ENCODE results near the gene ADARB2.
"Not testable (repeated sequence)": the region's sequence is repeated elsewhere in the genome, so short reads cannot be mapped to it uniquely, and the experiment has no call there.

Gene ADARB2

DNA sequence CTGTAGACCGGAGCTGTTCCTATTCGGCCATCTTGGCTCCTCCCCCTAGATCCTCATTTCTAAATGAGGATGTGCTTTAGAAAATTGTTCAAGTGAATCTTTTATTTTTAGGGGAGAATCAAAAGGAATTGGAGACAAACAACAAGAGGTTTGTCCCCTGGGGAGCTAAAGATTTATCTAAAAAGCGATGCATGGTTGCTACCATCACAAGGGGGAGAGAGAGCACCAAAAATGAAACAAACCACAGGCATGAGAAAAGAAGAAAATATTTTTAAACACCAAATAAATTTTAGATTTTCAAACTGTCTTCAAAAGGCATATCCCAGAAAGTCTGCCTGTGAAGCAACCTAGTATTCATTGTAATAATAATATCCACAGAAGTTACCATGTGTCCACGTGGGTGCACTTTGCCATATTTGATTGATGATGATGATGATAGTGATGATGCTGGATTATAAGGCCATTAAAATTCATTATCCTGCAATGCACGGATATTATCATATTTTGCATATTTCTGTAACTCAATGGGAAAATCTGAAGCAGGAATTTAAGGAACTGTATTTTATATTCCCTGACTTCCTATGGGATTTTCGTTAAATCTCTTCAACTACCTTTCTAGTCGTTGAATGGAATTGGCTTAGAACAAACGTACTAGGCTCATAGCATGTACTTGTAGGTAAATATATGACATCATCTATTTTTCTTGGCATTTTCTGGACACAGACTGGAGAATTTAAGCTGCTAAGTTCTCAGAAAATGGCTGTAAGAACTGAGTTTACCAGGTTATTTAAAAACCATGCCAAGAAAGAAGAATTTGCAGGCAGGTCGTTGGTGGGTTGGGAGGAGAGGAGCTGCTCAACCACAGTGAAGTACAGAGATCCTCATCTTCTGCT lies 509.6 kb downstream of the ADARB2 start:
- DNase-seq (ENCODE audit: low spot score) = no peak

DNA sequence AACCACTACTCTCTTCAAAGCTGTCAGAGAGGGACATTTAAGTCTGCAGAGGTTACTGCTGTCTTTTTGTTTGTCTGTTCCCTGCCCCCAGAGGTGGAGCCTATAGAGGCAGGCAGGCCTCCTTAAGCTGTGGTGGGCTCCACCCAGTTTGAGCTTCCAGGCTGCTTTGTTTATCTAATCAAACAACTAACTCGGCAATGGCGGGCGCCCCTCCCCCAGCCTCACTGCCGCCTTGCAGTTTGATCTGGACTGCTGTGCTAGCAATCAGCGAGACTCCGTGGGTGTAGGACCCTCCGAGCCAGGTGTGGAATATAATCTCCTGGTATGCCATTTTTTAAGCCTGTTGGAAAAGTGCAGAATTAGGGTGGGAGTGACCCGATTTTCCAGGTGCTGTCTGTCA lies 510.4 kb downstream of the ADARB2 start:
- not testable (repeated sequence) for DNase-seq (ENCODE audit: low spot score)

DNA sequence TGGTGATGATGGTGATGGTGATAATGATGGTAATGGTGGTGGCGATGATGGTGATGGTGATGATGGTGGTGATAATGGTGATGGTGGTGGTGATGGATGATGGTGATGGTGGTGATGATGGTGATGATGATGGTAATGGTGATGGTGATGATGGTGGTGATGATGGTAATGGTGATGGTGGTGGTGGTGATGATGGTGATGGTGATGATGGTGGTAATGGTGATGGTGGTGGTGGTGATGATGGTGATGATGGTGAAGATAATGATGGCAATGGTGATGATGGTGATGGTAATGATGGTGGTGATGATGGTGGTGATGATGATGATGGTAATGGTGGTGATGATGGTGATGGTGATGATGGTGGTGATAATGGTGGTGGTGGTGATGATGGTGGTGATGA lies 517.5 kb downstream of the ADARB2 start:
- not testable (repeated sequence) for DNase-seq (ENCODE audit: low spot score)

DNA sequence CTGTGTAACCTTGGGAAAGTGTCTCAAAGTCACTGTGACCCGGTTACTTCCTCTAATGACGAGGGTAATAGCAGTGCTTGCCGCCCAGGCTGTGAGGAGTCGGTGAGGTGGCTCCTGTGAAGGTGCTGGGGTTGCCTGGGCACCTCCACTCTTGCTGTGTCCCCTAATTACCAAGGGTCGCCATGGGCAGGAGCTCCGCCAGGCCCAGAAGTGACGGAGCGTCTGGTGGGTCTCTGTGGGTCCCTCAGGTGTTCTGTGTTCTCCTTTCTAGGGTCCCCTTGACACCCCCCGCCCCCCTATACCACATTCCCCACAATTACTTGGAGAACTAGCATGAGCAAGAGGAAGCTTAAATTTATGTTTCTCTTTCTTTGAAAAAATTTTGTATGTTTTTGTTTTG lies 519.7 kb downstream of the ADARB2 start:
- no peak for DNase-seq (ENCODE audit: low spot score)

DNA sequence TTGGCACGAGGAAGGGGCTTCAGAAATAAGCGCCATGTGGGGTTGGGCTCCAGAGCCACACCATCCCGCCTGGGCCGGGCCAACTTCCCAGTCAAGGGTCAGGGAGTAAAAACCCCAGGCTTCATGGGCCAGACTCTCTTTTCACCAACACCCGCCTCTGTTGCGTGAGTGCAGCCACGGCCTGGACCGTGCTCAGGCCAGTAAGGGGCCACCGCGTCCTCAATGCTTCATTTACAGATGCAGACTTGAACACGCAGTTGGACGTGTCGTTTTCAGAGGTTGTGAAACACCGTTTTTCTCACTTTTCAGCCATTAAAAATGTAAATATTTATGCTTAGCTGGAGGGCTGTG lies 520.1 kb downstream of the ADARB2 start:
- DNase-seq (ENCODE audit: low spot score) = no peak

DNA sequence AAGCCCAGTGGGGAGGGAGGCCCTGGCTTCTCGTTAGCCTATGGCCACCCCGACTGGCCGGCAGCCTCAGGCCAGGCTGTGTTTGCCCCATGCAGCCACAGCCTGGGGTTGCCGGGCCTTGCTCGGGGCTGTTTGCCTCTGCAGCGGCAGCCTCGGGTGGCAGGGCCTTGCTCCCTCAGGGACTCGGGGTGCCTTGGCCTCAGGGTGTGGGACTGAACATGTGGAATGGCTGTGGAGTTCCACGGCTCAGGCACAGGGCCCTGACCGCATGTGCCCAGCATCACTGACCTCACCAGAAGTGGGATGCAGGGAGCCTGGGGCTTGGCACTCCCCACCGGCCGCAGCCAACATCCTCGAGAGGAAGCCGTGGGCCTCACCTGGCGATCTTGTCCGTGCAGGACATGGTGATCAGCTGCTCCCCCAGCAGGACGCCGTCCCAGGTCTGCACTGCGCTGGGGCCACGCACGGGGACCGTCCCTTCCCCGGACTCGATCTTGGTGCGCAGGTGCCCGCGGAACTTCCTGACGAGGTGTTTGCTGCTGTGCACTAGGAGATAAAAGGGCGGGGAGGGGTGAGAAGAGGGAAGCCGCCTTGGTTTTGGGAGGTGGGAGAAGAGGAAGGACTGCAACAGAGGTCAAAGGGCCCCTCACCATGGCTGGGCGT lies 520.6 kb downstream of the ADARB2 start:
- no peak for DNase-seq (ENCODE audit: low spot score)

DNA sequence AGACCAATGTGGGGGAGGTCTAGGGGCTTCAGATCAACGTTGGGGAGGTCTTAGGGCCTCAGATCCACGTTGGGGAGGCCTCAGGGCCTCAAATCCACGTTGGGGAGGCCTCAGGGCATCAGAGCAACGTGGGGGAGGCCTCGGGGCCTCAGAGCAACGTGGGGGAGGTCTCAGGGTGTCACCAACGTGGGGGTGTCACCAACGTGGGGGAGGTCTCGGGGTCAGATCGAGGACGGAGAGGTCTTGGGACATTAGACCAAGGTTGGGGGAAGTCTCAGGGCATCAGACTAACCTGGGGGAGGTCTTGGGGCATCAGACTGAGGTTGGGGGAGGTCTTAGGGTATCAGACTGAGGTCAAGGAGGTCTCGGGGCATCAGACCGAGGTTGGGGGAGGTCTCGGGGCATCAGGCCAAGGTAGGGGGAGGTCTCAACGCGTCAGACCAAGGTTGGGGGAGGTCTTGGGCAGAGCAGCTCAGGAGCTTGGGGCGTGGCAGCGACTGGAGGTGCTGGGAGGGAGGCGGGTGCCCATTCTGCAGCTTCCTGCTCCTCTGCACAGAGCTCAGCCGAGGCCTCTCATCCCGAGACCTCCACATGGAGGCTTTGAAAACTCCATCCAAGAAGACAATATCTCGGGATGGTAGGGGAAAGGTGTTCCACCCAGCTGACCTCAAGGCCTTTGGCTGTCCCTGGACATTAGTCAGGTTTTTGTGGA lies 521.3 kb downstream of the ADARB2 start:
- no peak for DNase-seq (ENCODE audit: low spot score)

DNA sequence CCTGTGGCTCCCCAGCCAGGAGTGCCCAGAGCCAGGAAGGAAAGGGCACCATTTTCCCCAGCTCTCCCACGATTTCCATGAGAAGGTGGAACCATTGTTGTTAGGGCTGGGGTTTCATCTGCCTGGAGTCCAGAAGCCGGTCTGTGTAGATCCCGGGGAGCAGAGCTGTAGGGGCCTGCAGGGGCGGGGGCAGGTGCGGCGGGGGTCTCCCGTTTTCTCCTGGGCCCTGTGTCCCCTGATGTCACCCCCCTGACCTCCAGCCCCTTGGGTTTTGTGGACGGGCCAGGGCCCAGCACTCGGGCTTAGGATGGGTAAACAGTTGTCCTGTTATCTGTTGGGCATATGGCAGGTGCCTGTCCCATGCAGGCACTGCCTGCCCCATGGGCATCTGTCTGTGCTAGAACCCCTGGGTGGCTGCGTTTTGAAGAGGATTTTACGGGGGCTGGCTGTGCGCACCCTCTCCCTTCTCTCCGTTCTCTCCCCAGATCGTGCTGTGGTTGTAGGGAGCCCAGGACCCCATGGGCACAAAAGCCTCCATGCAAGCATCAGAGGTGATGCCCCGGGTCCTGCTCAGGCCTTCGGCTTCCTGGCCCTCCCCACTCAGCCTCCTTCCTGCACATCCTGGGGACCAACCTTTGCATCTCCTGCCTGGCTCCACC lies 522.3 kb downstream of the ADARB2 start:
- DNase-seq (ENCODE audit: low spot score) = no peak

DNA sequence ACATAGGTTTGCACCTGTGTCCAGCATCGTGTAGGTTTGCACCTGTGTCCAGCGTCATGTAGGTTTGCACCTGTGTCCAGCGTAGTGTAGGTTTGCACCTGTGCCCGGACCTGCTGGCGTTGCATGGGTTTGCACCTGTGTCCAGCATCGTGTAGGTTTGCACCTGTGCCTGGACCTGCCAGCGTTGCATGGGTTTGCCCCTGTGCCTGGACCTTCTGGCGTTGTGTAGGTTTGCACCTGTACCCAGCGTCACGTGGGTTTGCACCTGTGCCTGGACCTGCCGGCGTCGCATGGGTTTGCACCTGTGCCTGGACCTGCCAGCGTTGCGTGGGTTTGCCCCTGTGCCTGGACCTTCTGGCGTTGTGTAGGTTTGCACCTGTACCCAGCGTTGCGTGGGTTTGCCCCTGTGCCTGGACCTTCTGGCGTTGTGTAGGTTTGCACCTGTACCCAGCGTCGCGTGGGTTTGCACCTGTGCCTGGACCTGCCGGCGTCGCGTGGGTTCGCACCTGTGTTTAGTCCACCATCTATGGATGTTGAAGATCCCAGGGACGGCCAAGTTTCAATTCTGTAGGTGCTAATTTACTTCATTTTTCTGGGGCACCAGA lies 523.2 kb downstream of the ADARB2 start:
- no peak for DNase-seq (ENCODE audit: low spot score)

DNA sequence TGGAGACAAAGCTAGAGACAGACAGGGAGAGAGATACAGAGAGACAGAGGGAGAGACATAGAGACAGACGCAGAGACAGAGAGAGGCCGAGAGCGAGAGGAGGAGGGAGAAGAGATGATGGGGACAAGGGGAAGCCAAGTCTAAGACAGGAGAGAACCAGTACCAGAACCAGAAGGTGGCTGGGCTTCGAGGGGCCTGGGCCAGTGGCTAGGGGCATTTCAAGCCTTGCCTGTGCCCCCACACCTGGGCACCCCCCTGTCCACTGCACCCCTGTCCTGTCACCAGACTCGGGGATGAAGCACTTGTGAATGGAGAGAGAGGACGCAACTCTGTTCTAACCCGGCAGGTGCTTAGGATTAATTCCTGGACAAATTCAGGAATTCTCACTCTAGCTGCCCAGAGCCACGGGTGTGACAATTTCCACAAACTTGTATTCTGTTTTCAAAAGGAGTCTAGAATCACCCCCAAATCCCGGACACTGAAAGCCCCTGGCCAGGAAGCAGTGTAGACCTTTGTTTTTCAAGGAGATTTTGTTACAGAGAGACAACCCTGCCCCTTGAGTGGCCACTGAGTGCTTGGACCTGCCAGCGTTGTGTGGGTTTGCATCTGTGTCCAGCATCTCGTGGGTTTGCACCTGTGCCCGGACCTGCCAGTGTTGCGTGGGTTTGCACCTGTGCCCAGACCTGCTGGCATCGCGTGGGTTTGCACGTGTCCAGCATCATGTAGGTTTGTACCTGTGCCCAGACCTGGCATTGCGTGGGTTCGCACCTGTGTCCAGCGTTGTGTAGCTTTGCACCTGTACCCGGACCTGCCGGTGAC lies 523.9 kb downstream of the ADARB2 start:
- no peak for DNase-seq (ENCODE audit: low spot score)

DNA sequence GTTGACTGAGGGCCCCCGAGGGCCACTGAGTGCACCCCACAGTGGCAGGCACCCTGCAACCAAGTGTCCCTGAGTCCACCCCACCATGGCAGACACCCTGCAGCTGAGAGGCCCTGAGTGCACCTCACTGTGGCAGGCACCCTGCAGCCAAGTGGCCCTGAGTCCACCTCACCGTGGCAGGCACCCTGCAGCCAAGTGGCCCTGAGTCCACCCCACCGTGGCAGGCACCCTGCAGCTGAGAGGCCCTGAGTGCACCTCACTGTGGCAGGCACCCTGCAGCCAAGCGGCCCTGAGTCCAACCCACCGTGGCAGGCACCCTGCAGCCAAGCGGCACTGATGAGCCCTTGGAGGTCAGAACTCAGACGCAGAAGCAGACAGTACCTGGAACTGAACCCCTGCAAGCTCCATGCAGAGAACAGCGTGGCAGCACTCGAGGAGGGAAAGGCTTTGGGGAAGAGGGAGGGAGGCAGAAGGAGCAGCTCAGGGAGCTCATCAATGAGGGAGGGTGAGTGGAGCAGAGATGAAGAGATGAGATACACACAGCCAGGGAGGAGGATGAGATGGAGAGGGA lies 524.7 kb downstream of the ADARB2 start:
- no peak for DNase-seq (ENCODE audit: low spot score)

DNA sequence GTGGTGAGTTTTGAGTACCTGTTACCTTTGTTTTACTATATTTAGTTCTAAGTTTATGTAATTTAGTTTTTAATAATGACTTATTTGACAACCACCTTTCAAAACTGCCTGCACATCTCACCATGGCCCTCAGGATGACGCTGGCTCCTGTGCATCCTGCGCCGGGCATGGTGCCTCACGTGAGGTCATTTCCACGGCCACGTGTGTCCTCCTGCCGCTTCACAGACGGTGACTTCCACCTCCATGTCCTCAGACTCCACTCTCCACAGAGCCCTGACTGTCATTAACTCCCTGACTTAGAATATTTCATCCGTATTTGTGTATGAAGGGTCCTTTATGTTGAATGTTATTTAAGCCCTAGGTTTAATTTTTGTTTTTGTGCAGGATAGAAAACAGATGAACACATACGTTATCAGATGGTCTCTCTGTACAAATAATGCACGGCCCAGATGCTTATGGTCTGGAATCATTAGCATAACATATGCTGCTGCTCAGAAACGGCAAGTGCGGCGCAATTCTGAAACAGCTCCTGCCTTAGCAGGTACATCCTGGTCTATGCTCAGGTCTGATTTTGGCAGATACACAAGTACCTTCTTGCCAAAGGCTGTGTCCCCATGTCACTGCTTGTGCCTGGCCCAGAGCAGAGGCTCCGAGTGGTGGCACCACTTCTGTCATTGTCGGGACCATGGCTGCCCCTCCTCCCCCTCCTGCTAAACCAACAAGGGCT lies 525.3 kb downstream of the ADARB2 start:
- no peak for DNase-seq (ENCODE audit: low spot score)

DNA sequence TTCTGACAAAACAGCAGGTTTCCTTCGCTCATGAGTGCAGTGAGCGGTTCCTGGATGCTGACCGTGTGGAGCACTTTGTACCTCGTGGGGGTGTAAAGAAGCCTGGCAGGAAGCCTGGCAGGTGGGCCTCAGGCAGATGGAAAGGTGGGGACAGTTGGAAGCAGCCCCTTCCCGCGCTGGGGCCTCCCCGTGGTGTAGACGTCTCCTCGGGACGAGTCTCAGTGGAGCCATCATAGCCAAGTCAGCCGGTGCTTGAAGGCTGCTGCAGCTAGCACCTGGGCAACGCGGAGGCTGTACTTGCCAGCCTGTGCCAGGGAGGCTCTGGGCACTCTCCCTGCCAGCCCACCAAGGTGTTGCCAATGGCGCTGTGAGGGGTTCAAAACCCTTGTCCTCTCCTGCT lies 526.7 kb downstream of the ADARB2 start:
- DNase-seq (ENCODE audit: low spot score) = no peak

DNA sequence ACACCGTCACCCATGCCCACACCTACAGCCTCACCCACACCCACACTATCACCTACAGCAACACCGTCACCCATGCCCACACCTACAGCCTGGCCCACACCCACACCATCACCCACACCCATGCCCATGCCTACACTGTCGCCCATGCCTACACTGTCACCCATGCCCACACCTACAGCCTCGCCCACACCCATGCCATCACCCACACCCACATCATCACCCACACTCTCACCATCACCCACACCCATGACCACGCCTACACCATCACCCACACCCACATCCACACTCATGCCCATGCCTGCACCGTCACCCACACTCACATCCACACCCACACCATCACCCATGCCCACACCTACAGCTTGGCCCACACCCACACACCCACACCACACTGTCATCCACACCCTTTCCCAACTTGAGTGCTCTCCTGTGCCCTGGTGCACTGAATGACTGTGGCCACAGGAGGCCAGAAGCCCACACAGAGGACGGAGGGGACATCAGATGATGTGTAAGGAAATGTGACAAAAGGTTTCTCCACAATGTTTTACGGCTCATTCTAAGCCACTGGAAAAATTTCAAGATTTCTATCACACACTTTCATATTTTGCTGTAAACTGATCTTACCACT lies 527.9 kb downstream of the ADARB2 start:
- DNase-seq (ENCODE audit: low spot score) = no peak

DNA sequence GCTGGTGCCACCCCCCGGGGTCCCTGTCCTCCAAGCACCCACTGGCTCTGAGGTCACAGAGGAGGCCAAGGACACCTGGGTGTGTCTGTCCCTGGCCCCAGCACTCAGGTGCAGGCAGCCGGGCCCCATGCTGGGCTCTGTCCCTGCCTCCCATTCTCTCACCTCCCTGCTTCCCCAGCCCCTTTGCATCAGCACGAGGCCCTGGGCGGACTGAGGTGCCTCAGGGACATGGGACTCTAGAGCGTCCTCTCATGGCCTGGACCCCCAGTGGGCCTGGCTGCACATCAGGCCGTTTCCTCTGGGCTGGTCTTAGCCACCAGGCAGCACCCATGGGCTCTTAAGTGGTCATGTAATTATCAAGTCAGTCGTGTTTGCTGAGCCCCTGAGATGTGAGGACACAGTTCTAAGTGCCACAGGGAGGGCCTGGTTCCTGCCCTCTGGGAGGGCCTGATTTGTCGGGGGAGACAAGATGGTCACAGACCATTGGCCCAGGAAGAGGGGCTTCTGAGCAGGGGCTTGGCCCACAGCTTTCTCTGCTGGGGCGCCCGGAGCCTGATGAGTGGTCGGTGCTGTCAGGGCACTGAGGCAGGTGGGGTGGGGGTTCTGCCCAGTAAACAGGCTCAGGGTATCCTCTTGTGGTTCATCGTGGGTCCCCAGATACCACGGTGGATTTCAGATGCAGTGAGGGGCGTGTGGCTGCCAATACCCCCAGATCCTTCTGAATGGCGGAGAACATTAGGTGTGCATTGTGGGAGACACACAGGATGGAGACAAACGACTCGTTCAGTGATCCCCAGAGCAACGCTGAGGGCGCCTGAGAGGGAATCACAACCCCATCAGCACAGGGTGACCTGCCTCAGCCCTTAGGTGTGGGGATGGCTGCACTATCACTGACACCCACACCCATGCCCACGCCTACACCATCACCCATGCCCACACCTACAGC lies 528.7 kb downstream of the ADARB2 start:
- no peak for DNase-seq (ENCODE audit: low spot score)

DNA sequence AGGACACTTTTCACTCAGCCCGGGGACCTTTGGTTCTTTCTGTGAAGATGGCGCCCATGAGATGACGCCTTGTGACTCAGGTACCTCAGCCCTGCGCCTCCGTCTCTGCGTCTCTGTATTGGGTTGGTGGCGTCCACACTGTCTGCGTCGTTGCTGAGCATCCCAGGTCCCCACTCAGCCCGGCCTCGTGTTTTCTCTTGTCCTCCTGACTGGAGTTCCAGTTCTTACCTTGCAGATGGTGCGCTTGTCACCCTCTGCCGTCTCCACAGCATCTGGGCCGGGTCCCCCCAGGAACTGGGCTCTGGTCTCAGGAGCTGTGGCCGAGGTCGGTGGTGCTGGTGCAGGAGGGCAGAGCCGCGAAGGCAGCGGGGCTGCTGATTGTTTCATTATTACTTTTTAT lies 530.7 kb downstream of the ADARB2 start:
- no peak for DNase-seq (ENCODE audit: low spot score)

DNA sequence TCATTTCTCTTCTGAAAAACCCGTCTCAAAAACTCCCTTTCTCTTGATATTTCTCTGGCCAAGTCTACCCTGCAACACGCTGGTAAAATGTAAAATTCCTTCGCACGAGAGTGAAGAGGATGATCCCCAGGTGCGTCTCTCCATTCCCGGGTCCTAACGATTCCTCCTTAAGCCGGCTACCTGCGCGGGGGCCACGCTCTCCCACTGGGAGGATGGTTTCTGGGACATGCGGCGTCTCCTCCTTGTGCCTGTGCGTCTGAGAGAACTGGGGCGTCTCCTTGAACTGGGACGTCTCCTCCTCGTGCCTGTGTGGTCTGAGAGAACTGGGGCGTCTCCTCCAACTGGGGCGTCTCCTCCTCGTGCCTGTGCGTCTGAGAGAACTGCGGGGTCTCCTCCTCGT lies 531.2 kb downstream of the ADARB2 start:
- DNase-seq (ENCODE audit: low spot score) = no peak

DNA sequence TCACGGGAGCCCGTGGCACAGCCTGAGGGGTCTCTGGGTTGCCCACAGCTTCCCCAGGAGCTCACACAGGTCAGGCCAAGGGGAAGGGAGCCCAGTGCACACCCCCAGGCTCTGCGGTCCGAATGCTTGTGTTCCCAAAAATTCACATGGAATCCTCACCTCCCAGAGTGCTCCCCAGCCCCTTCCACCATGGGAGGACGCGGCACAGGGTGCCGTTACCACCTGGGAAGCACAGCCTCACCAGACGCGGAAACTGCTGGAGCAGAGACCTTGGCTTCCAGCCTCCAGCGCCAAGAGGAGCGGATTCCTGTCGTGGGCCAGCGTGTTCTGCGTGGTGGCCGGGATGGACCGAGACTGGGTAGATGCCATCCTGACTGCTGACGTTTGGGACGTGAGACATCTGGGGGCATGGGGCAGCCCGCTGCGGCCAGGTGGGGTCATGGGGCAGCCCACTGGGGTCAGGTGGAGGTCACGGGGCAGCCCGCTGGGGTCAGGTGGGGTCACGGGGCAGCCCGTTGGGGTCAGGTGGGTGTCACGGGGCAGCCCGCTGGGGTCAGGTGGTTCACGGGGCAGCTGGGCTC lies 531.8 kb downstream of the ADARB2 start:
- DNase-seq (ENCODE audit: low spot score) = no peak

Data from HuH-7.5 (cell line).